AML-193 (cell line): ENCODE data around the gene GCNT1.
"Not testable (repeated sequence)": the region's sequence is repeated elsewhere in the genome, so short reads cannot be mapped to it uniquely, and the experiment has no call there.

Experiments used
- DNase-seq, 2 experiments: peaks; one replicate each; lab custom pipeline; 2025; lab: John Stamatoyannopoulos, UW

GCNT1 gene

GRCh38 chr9:76443887-76444286 is 15.1 kb upstream of the GCNT1 start:
- DNase-seq, result no peak

- no peak for DNase-seq
These were observed 14.6 kb upstream of the GCNT1 start for GRCh38 chr9:76444322-76444929.

GRCh38 chr9:76445976-76446375 is 13.0 kb upstream of the GCNT1 start:
- no peak for DNase-seq

GRCh38 chr9:76448501-76448900 is 10.5 kb upstream of the GCNT1 start:
- no peak for DNase-seq

- DNase-seq, result no peak
These were observed 7.7 kb upstream of the GCNT1 start for GRCh38 chr9:76451234-76451633.

- DNase-seq, result no peak
These were observed 6.1 kb upstream of the GCNT1 start for GRCh38 chr9:76452839-76453238.

- DNase-seq, result peak; percentile 56 to 71
These were observed 5.2 kb upstream of the GCNT1 start for GRCh38 chr9:76453785-76454184.

- DNase-seq, result no peak
These were observed 4.7 kb upstream of the GCNT1 start for GRCh38 chr9:76454311-76454710.

GRCh38 chr9:76456202-76456926 is 2.6 kb upstream of the GCNT1 start:
- DNase-seq, result peak; percentile 92 to 93

GRCh38 chr9:76459694-76460635 is 983 bp downstream of the GCNT1 start:
- DNase-seq, result peak; percentile 32 to 38

- DNase-seq, result peak in 1 of 2 experiments; percentile 41
These were observed 3.1 kb downstream of the GCNT1 start for GRCh38 chr9:76462126-76462525.

GRCh38 chr9:76463211-76463610 is 4.2 kb downstream of the GCNT1 start:
- no peak for DNase-seq

GRCh38 chr9:76464706-76465105 is 5.7 kb downstream of the GCNT1 start:
- DNase-seq, result no peak

GRCh38 chr9:76465442-76466298 is 6.7 kb downstream of the GCNT1 start:
- no peak for DNase-seq

- DNase-seq, result no peak
These were observed 7.3 kb downstream of the GCNT1 start for GRCh38 chr9:76466299-76466605.

- no peak for DNase-seq
These were observed 15.4 kb downstream of the GCNT1 start for GRCh38 chr9:76474419-76474818.

GRCh38 chr9:76475686-76476085 is 16.7 kb downstream of the GCNT1 start:
- DNase-seq, result no peak

- DNase-seq, result not testable (repeated sequence)
These were observed 18.8 kb downstream of the GCNT1 start for GRCh38 chr9:76477818-76478217.

GRCh38 chr9:76478226-76478625 is 19.2 kb downstream of the GCNT1 start:
- no peak for DNase-seq

- DNase-seq, result not testable (repeated sequence)
These were observed 20.4 kb downstream of the GCNT1 start for GRCh38 chr9:76479337-76479736.

GRCh38 chr9:76486151-76486550 is 27.2 kb downstream of the GCNT1 start:
- no peak for DNase-seq
